ENCODE data around the gene PERM1.

GRCh38 chr1:953524-954320, 28.2 kb downstream of the PERM1 start:
- TF ChIP-seq CTCF (conservative IDR thresholded peaks at IDR 0.05; ENCODE audit: low read depth, low read length): no peak
- no peak for TF ChIP-seq EZH2 (IDR thresholded peaks at IDR 0.05; ENCODE audit: low read length, unreplicated experiment)
- TF ChIP-seq EZH2phosphoT487 (IDR thresholded peaks at IDR 0.05; ENCODE audit: borderline replicate concordance, low read length): no peak
